ENCODE data around the gene DUSP22.

The DUSP22 gene

GRCh38 chr6:387293-387741 lies 95.0 kb downstream of the DUSP22 start:
- Histone ChIP-seq H3K27ac (ENCODE audit: low read length, poor library complexity, severe bottlenecking) (no peak overlapping the region), H2AFZ (ENCODE audit: low read depth, low read length) (no peak overlapping the region), H3K36me3 (ENCODE audit: control insufficient read depth in 1 of 2, insufficient read depth in 2 of 2, low read depth in 1 of 2, low read length in 2 of 2) (no peaks in the 10 kb centered on the region), H4K91ac (ENCODE audit: low read length) (no peak overlapping the region), H4K8ac (ENCODE audit: low read length) (no peak overlapping the region), H3K4me3 (ENCODE audit: insufficient read depth in 1 of 2, low read depth in 1 of 2, low read length in 2 of 2) (no peak overlapping the region), H2BK120ac (ENCODE audit: low read depth, low read length) (no peak overlapping the region), H3K4ac (ENCODE audit: low read depth in 1 of 2, low read length in 2 of 2) (no peak overlapping the region), H3K9me3 (ENCODE audit: control insufficient read depth, low read length) (no peaks in the 10 kb centered on the region), H3K9ac (ENCODE audit: low read length) (peak overlapping the region; percentile 37), H2BK15ac (ENCODE audit: low read depth, poor library complexity, severe bottlenecking) (no peak overlapping the region), H2BK12ac (ENCODE audit: low read length in 2 of 2) (no peak overlapping the region), H3K4me2 (ENCODE audit: low read length, poor library complexity, severe bottlenecking) (no peak overlapping the region), H2AK5ac (ENCODE audit: low read length, severe bottlenecking) (no peak overlapping the region), H3K4me1 (ENCODE audit: control insufficient read depth, insufficient read depth, low read depth, low read length) (peaks cover 13% of the 10 kb centered on the region), H3K18ac (ENCODE audit: low read depth in 1 of 2, low read length in 2 of 2) (no peak overlapping the region), H2BK5ac (ENCODE audit: low read depth, low read length, poor library complexity, severe bottlenecking) (no peak overlapping the region), H3K27me3 (ENCODE audit: control insufficient read depth in 1 of 2, insufficient read depth in 1 of 2, low read length in 2 of 2) (peaks cover 51 to 89% of the 10 kb centered on the region in 2 experiments), H3K79me1 (replicated peaks; ENCODE audit: low read length, poor library complexity, severe bottlenecking) (no peaks in the 10 kb centered on the region), H3K14ac (ENCODE audit: low read length in 2 of 2) (no peak overlapping the region), H3K23ac (ENCODE audit: low read length in 2 of 2) (peak overlapping the region in 1 of 2 experiments; percentile 37)
- 78% methylated on average over 11 of the region's 11 CpGs for WGBS
- no peak for DNase-seq

- H3K27ac ChIP-seq (ENCODE audit: low read length, poor library complexity, severe bottlenecking), result no peak overlapping the region
- H4K91ac ChIP-seq (ENCODE audit: low read length), result no peak overlapping the region
- no peak for DNase-seq
- H3K79me1 ChIP-seq (replicated peaks; ENCODE audit: low read length, poor library complexity, severe bottlenecking), result no peaks in the 10 kb centered on the region
- no peak overlapping the region for H2BK120ac ChIP-seq (ENCODE audit: low read depth, low read length)
- H3K23ac ChIP-seq (ENCODE audit: low read length in 2 of 2), result no peak overlapping the region
- peaks cover 23% of the 10 kb centered on the region for H3K4me1 ChIP-seq (ENCODE audit: control insufficient read depth, insufficient read depth, low read depth, low read length)
- H3K9ac ChIP-seq (ENCODE audit: low read length), result peak overlapping the region; percentile 37
- H3K9me3 ChIP-seq (ENCODE audit: control insufficient read depth, low read length), result no peaks in the 10 kb centered on the region
- no peak overlapping the region for H3K4me2 ChIP-seq (ENCODE audit: low read length, poor library complexity, severe bottlenecking)
- WGBS, result 80% methylated on average over 7 of the region's 10 CpGs
- H2AK5ac ChIP-seq (ENCODE audit: low read length, severe bottlenecking), result no peak overlapping the region
- no peak overlapping the region for H2BK5ac ChIP-seq (ENCODE audit: low read depth, low read length, poor library complexity, severe bottlenecking)
- peak overlapping the region in 1 of 2 experiments; percentile 26 for H3K4me3 ChIP-seq (ENCODE audit: insufficient read depth in 1 of 2, low read depth in 1 of 2, low read length in 2 of 2)
- no peak overlapping the region for H3K4ac ChIP-seq (ENCODE audit: low read depth in 1 of 2, low read length in 2 of 2)
- no peak overlapping the region for H2AFZ ChIP-seq (ENCODE audit: low read depth, low read length)
- H2BK15ac ChIP-seq (ENCODE audit: low read depth, poor library complexity, severe bottlenecking), result no peak overlapping the region
- peaks cover 51 to 88% of the 10 kb centered on the region in 2 experiments for H3K27me3 ChIP-seq (ENCODE audit: control insufficient read depth in 1 of 2, insufficient read depth in 1 of 2, low read length in 2 of 2)
- no peak overlapping the region for H3K14ac ChIP-seq (ENCODE audit: low read length in 2 of 2)
- no peak overlapping the region for H4K8ac ChIP-seq (ENCODE audit: low read length)
- H3K36me3 ChIP-seq (ENCODE audit: control insufficient read depth in 1 of 2, insufficient read depth in 2 of 2, low read depth in 1 of 2, low read length in 2 of 2), result no peaks in the 10 kb centered on the region
- no peak overlapping the region for H2BK12ac ChIP-seq (ENCODE audit: low read length in 2 of 2)
- H3K18ac ChIP-seq (ENCODE audit: low read depth in 1 of 2, low read length in 2 of 2), result no peak overlapping the region
Observed at GRCh38 chr6:388202-388903, 96.1 kb downstream of the DUSP22 start.

GRCh38 chr6:389143-389542 lies 96.9 kb downstream of the DUSP22 start:
- DNase-seq, result no peak
- Histone ChIP-seq H3K79me1 (replicated peaks; ENCODE audit: low read length, poor library complexity, severe bottlenecking) (no peaks in the 10 kb centered on the region), H2BK15ac (ENCODE audit: low read depth, poor library complexity, severe bottlenecking) (no peak overlapping the region), H2BK12ac (ENCODE audit: low read length in 2 of 2) (no peak overlapping the region), H3K27ac (ENCODE audit: low read length, poor library complexity, severe bottlenecking) (no peak overlapping the region), H3K23ac (ENCODE audit: low read length in 2 of 2) (no peak overlapping the region), H2BK5ac (ENCODE audit: low read depth, low read length, poor library complexity, severe bottlenecking) (no peak overlapping the region), H3K4ac (ENCODE audit: low read depth in 1 of 2, low read length in 2 of 2) (no peak overlapping the region), H3K18ac (ENCODE audit: low read depth in 1 of 2, low read length in 2 of 2) (no peak overlapping the region), H3K4me1 (ENCODE audit: control insufficient read depth, insufficient read depth, low read depth, low read length) (peaks cover 26% of the 10 kb centered on the region), H2AK5ac (ENCODE audit: low read length, severe bottlenecking) (no peak overlapping the region), H4K91ac (ENCODE audit: low read length) (no peak overlapping the region), H2BK120ac (ENCODE audit: low read depth, low read length) (no peak overlapping the region), H4K8ac (ENCODE audit: low read length) (no peak overlapping the region), H2AFZ (ENCODE audit: low read depth, low read length) (no peak overlapping the region), H3K9ac (ENCODE audit: low read length) (no peak overlapping the region), H3K27me3 (ENCODE audit: control insufficient read depth in 1 of 2, insufficient read depth in 1 of 2, low read length in 2 of 2) (peaks cover 51 to 86% of the 10 kb centered on the region in 2 experiments), H3K4me2 (ENCODE audit: low read length, poor library complexity, severe bottlenecking) (no peak overlapping the region), H3K14ac (ENCODE audit: low read length in 2 of 2) (no peak overlapping the region), H3K9me3 (ENCODE audit: control insufficient read depth, low read length) (no peaks in the 10 kb centered on the region), H3K36me3 (ENCODE audit: control insufficient read depth in 1 of 2, insufficient read depth in 2 of 2, low read depth in 1 of 2, low read length in 2 of 2) (no peaks in the 10 kb centered on the region), H3K4me3 (ENCODE audit: insufficient read depth in 1 of 2, low read depth in 1 of 2, low read length in 2 of 2) (no peak overlapping the region)
- WGBS, result 82% methylated on average over 5 of the region's 7 CpGs

GRCh38 chr6:389622-390021 lies 97.3 kb downstream of the DUSP22 start:
- Histone ChIP-seq H2BK15ac (ENCODE audit: low read depth, poor library complexity, severe bottlenecking) (no peak overlapping the region), H3K4me1 (ENCODE audit: control insufficient read depth, insufficient read depth, low read depth, low read length) (peaks cover 26% of the 10 kb centered on the region), H3K4me2 (ENCODE audit: low read length, poor library complexity, severe bottlenecking) (no peak overlapping the region), H3K79me1 (replicated peaks; ENCODE audit: low read length, poor library complexity, severe bottlenecking) (no peaks in the 10 kb centered on the region), H3K36me3 (ENCODE audit: control insufficient read depth in 1 of 2, insufficient read depth in 2 of 2, low read depth in 1 of 2, low read length in 2 of 2) (no peaks in the 10 kb centered on the region), H3K27ac (ENCODE audit: low read length, poor library complexity, severe bottlenecking) (no peak overlapping the region), H3K23ac (ENCODE audit: low read length in 2 of 2) (no peak overlapping the region), H4K8ac (ENCODE audit: low read length) (no peak overlapping the region), H2BK5ac (ENCODE audit: low read depth, low read length, poor library complexity, severe bottlenecking) (no peak overlapping the region), H2BK120ac (ENCODE audit: low read depth, low read length) (no peak overlapping the region), H2BK12ac (ENCODE audit: low read length in 2 of 2) (no peak overlapping the region), H3K9me3 (ENCODE audit: control insufficient read depth, low read length) (no peaks in the 10 kb centered on the region), H3K18ac (ENCODE audit: low read depth in 1 of 2, low read length in 2 of 2) (no peak overlapping the region), H2AFZ (ENCODE audit: low read depth, low read length) (no peak overlapping the region), H3K4me3 (ENCODE audit: insufficient read depth in 1 of 2, low read depth in 1 of 2, low read length in 2 of 2) (no peak overlapping the region), H3K4ac (ENCODE audit: low read depth in 1 of 2, low read length in 2 of 2) (no peak overlapping the region), H3K9ac (ENCODE audit: low read length) (no peak overlapping the region), H4K91ac (ENCODE audit: low read length) (no peak overlapping the region), H2AK5ac (ENCODE audit: low read length, severe bottlenecking) (no peak overlapping the region), H3K14ac (ENCODE audit: low read length in 2 of 2) (no peak overlapping the region), H3K27me3 (ENCODE audit: control insufficient read depth in 1 of 2, insufficient read depth in 1 of 2, low read length in 2 of 2) (peaks cover 51 to 86% of the 10 kb centered on the region in 2 experiments)
- WGBS, result 53% methylated on average over 7 of the region's 8 CpGs
- DNase-seq, result no peak
